GM19438 (cell line): ENCODE data around the gene AKAP13.
A peak's percentile ranks its signal among the peaks of the same experiment; 100 is the strongest.

Source experiments
- ATAC-seq: cut with Tn5 transposase; IDR thresholded peaks from one replicate; pipeline ENCODE4 v1.9.1; 2021; ENCODE audit warnings: low read depth; ENCODE audit not compliant: unreplicated experiment

Gene AKAP13

GRCh38 chr15:85381850-85382751 lies 1.7 kb downstream of the AKAP13 start:
- ATAC-seq, result no peak

DNA sequence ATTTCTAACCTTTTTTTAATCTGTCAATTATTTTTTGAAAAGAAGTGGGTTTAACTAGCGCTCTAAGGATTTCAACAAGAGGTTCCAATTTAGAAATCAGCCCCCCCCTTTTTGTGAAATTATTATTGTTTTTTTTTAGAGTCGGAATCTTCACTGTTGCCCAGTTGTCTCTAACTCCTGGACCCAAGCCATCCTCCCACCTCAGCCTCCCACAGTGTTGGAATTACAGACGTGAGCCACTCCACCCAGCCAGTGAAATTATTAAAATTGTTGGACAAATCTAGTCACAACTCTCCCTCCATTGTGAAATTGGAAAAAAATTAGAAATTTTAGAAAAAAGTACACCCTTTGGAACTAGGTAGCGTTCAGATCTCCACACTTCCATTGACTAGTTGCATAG lies 2.5 kb downstream of the AKAP13 start:
- no peak for ATAC-seq

DNA sequence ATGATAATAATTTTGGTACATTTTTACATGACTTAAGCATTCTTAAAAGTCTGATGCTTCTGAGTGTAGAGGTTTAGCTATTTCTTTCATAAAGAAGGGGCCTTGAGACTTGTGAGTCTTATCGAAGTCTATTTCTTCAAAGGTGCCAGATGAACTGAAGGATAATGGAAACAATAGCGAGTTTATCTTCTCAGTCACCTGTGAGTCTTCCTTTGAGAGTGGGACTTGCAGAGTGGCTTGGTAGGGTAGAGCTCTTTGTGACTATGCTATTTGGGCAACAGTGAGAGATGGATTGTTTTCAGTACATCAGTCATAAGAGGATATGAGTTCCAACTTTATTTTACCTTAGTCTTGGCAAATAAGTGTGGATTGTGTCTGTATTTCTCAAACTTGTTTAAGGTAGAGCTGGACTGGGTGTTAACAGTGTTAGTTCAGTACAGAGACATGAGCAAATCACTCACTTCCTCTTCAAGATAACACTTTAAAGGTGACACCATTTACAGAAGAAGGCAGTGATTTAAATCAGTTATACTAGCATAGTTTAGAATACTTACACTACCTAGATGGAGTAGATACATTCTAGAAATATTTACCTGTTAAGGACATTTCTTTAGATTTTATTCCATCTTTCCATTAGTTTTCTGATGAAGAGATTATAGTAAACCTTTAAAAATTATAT lies 3.2 kb downstream of the AKAP13 start:
- no peak for ATAC-seq

DNA sequence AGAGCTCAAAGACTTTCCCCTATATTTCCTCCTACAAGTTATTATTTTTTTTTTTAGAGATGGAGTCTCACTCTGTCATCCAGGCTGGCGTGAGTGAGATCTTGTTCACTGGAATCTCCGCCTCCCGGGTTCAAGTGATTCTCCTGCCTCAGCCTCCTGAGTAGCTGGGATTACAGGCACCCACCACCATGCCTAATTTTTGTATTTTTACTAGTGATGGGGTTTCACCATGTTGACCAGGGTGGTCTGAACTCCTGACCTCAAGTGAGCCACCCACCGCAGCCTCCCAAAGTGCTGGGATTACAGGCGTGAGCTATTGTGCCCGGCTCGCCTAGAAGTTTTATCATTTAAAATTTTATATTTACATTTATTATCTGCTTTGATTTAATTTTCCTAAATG lies 5.9 kb downstream of the AKAP13 start:
- ATAC-seq, result no peak

- ATAC-seq, result no peak
These were observed 8.3 kb downstream of the AKAP13 start for GRCh38 chr15:85388566-85389305.

DNA sequence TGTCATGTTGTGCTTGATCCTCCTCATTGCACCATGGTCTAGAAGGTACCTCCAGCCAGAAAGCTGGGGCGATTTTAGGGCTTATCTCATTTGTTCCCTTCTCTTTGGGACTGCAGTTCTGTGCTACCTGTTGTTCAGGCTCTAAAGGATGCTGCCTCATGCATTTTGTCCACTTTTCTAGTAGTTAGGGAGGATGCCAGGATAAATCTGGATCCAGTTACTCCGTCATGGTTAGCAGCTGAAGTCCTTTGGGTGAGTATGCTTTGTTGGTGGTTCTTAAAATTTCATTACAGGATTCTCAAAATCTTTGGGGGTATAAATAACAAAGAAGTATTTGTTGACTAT lies 8.9 kb downstream of the AKAP13 start:
- no peak for ATAC-seq

- ATAC-seq, result no peak
These were observed 9.4 kb downstream of the AKAP13 start for GRCh38 chr15:85389772-85390171.

- ATAC-seq, result no peak
These were observed 12.8 kb downstream of the AKAP13 start for GRCh38 chr15:85393210-85393609.

- ATAC-seq, result no peak
These were observed 14.3 kb downstream of the AKAP13 start for GRCh38 chr15:85394554-85395333.

DNA sequence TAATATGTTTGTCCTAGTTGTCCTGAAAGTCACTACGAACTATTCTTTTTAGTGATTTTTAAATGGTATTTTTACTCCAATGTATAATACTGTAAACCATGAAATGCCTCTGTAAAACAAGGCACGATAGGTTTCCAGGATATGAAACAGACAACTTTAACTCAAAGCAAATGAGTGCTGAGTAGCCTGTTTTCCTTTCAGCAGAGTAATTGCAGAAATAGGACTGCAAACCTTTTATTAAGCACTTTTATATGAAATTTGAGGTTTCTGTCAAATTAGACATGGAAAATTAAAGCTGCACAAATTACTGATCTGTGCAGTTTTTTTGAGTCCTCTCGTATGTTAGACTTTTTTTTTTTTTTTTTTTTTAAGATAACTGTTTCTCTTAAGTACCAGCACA lies 16.2 kb downstream of the AKAP13 start:
- no peak for ATAC-seq

DNA sequence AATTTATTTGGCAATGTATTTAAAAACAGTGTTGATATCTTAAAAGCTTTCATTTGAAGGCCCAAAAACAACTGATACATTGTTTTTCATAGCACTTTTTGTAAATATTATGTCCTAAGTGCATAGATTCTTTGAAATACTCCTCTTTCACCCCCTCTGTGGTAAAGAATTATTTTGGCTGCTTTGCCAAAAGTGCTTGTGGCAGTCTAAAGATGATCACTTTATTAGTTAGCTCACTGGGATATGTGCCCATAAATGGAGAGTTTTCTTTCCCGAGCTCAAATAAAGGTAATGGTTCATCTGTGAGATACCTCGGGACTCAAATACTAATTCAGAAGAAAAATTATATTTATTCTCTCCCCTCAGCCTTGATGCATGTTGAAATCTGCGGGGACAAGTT lies 16.7 kb downstream of the AKAP13 start:
- no peak for ATAC-seq

- ATAC-seq, result no peak
These were observed 17.5 kb downstream of the AKAP13 start for GRCh38 chr15:85397926-85398325.

- no peak for ATAC-seq
These were observed 18.4 kb downstream of the AKAP13 start for GRCh38 chr15:85398822-85399221.

- ATAC-seq, result no peak
These were observed 19.2 kb downstream of the AKAP13 start for GRCh38 chr15:85399627-85400026.

DNA sequence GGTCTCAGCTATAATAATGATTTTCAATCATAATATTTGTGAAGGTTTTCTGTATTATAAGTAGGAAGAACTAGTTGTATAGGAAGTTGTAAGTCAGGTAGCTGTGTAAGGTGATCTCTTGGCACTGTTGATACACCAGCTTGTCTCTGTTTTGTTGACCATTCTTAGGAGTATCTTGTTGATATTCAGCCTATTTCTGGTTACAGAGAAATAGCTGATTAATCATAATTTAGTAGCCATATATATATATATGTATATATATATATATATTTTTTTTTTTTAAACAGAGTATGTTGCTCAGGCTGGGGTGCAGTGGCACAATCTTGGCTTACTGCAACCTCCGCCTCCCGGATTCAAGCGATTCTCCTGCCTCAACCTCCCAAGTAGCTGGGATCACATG lies 20.2 kb downstream of the AKAP13 start:
- no peak for ATAC-seq

- peak; percentile 50 for ATAC-seq
These were observed 20.8 kb downstream of the AKAP13 start for GRCh38 chr15:85401108-85401774.

GRCh38 chr15:85402195-85402881 lies 21.9 kb downstream of the AKAP13 start:
- ATAC-seq, result no peak

DNA sequence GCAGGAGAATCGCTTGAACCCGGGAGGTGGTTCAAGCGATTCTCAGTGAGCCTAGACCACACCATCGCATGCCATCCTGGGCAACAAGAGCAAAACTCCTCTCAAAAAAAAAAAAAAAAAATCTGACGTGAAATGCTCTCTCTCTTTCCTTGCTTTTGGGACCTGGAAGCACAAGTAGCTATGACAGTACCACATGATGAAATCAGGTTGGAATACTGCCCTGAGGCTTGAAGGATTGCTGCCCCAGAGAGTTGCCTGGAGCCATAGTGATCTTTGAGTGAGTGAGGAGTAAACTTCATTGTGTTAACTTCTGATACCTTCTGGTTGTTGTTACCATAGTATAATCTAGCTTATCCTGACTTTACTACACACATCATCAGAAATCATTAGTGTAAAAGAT lies 23.3 kb downstream of the AKAP13 start:
- no peak for ATAC-seq

DNA sequence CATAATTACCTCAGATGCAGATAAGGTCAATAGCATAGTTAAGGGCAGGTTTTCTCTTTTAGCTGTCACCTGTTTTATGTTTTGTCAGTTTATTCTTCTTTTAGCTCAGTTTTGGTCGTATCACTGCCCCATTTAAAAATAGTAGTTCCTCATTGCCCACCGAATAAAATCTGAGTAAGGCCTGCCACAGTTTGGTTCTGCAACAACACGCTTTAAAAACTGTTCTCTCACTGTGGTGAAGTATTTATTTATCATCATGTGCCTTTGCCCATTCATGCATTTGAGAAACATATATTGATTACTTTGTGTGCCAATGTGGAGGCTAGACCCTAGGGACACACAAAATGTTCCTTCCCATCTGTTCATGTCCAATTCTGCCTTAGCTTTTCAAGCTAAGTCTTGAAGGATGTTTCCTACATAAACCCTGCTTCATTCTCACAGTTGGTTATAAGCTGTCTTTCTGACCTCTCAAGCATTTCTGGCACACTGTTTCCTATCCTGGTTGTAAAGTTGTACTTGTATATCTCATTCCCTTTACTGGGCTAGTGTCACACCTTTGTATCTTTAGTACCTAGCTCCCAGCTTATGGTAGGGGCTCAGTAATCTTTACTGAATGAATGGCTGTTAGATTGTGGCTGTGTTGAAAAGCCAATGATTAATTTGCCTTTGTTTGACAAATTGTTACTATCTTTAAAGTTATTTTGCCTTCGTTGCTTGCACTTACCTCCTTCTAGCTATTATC lies 23.9 kb downstream of the AKAP13 start:
- no peak for ATAC-seq
